Fibroblast of skin of right biceps (primary cell): ENCODE measurements around the gene ALDH9A1.

Source experiments
- DNase-seq: peaks from one replicate; pipeline ENCODE4 v3.0.0-alpha.2; 2013

ALDH9A1 gene

GRCh38 chr1:165616987-165617546, 81.3 kb downstream of the ALDH9A1 start:
- no peak for DNase-seq

- no peak for DNase-seq
These were observed 82.2 kb downstream of the ALDH9A1 start for GRCh38 chr1:165616054-165616612.
